Camera-type eye (tissue), 1 donor: Measurements from ENCODE around the gene ARHGAP22. TPM values are rescaled to one million over a fixed set of nuclear protein-coding genes. Genes with fewer than 3 reads are reported as not detected.

Source experiments
- total RNA-seq: library from RNA; depleted of rRNA; stranded (reverse); fragments of >200 nt; gene quantifications from one replicate; pipeline ENCODE4 v1.2.3, GENCODE V29; 2014

ARHGAP22 gene
- total RNA-seq = 7.0 TPM

GRCh38 chr10:48604991-48605508 is at the start of gene ARHGAP22:
Gene ARHGAP22 (minus strand): TSS chr10:48605073. CDS start chr10:48604796, 277 bp downstream.

Other genes starting within 250 kb of the ARHGAP22 start
- 3.5 TPM for gene WDFY4, start 79.8 kb upstream of the ARHGAP22 start, total RNA-seq